Naive thymus-derived CD4-positive, alpha-beta T cell (primary cell): ENCODE measurements around the gene AACS. TPM values are rescaled to one million over a fixed set of nuclear protein-coding genes. Genes with fewer than 3 reads are reported as not detected.
"Not testable (repeated sequence)": the region's sequence is repeated elsewhere in the genome, so short reads cannot be mapped to it uniquely, and the experiment has no call there.

Experiments
- ATAC-seq: fragments of 150-1000 bp; cut with Tn5 transposase; 2 replicates; pipeline ENCODE4 v1.10.0; 2021; ENCODE audit warnings: mild to moderate bottlenecking, moderate library complexity
- CTCF ChIA-PET: fragments of 350-600 bp; sonication (Branson Sonifier 250); formaldehyde crosslinking; loops from one replicate; lab custom pipeline; 2021; ENCODE audit warnings: antibody characterized with exemption; lab: Charles Lee
- POLR2A ChIA-PET: fragments of 350-600 bp; sonication (Branson Sonifier 250); formaldehyde crosslinking; loops from one replicate; lab custom pipeline; 2021; ENCODE audit warnings: antibody characterized with exemption, inconsistent platforms; lab: Charles Lee
- DNase-seq, 9 donors: peaks; one replicate each; pipeline versions ENCODE4 v3.0.0 to v3.0.0-alpha.2; 2020 to 2022; ENCODE audit warnings: mixed read lengths in 1 of 9
- H3K27ac ChIP-seq: one replicate; pipeline ENCODE4 v1.7.0; 2013; ENCODE audit warnings: mild to moderate bottlenecking, low read depth, low read length, moderate library complexity
- H3K27me3 ChIP-seq, 2 donors: one replicate each; pipeline ENCODE4 v1.7.0; 2013; ENCODE audit warnings: low read length in 2 of 2, mild to moderate bottlenecking in 2 of 2, moderate library complexity in 2 of 2; ENCODE audit not compliant: control insufficient read depth in 2 of 2, insufficient read depth in 2 of 2
- H3K36me3 ChIP-seq, 3 experiments: 1 replicate in 2 of 3; 2 replicates in 1 of 3; pipeline ENCODE4 v1.7.0; 2013; ENCODE audit warnings: low read length in 3 of 3, mild to moderate bottlenecking in 3 of 3, moderate library complexity in 1 of 3; ENCODE audit not compliant: insufficient read depth in 3 of 3, control insufficient read depth in 2 of 3
- H3K4me1 ChIP-seq, 2 donors: one replicate each; pipeline ENCODE4 v1.7.0; 2013; ENCODE audit warnings: low read length in 2 of 2, mild to moderate bottlenecking in 2 of 2, moderate library complexity in 1 of 2; ENCODE audit not compliant: control insufficient read depth in 2 of 2, insufficient read depth in 2 of 2
- H3K4me3 ChIP-seq: 2 replicates; pipeline ENCODE4 v1.7.0; 2013; ENCODE audit warnings: mild to moderate bottlenecking, low read length
- H3K9me3 ChIP-seq, 3 experiments: 1 replicate in 2 of 3; 2 replicates in 1 of 3; pipeline ENCODE4 v1.7.0; 2013; ENCODE audit warnings: low read length in 3 of 3; ENCODE audit not compliant: control insufficient read depth in 2 of 3
- H3K27ac Mint-ChIP-seq, 9 donors: one replicate each; pipeline ENCODE4 v1.8.0; 2020 to 2022; ENCODE audit warnings: mixed read lengths in 9 of 9, mild to moderate bottlenecking in 8 of 9, moderate library complexity in 5 of 9, inconsistent platforms in 2 of 9
- H3K27me3 Mint-ChIP-seq, 5 donors: one replicate each; pipeline ENCODE4 v1.8.0; 2021 to 2022; ENCODE audit warnings: mixed read lengths in 5 of 5, mild to moderate bottlenecking in 1 of 5
- H3K36me3 Mint-ChIP-seq, 5 donors: one replicate each; pipeline ENCODE4 v1.8.0; 2020 to 2022; ENCODE audit warnings: mixed read lengths in 5 of 5, mild to moderate bottlenecking in 3 of 5, inconsistent platforms in 1 of 5
- H3K4me1 Mint-ChIP-seq, 7 donors: one replicate each; pipeline ENCODE4 v1.8.0; 2020 to 2022; ENCODE audit warnings: mixed read lengths in 7 of 7, mild to moderate bottlenecking in 3 of 7, inconsistent platforms in 1 of 7
- H3K4me3 Mint-ChIP-seq, 10 donors: one replicate each; pipeline ENCODE4 v1.8.0; 2020 to 2022; ENCODE audit warnings: mild to moderate bottlenecking in 10 of 10, mixed read lengths in 10 of 10, moderate library complexity in 6 of 10, inconsistent platforms in 2 of 10
- H3K9me3 Mint-ChIP-seq, 11 donors: one replicate each; pipeline ENCODE4 v1.8.0; 2020 to 2022; ENCODE audit warnings: mixed read lengths in 11 of 11, mild to moderate bottlenecking in 4 of 11, inconsistent platforms in 1 of 11, moderate library complexity in 1 of 11
- intact Hi-C, 2 donors: fragments of 100-400 bp; cut with micrococcal nuclease; formaldehyde crosslinking; loops; one replicate each; pipeline ENCODE4 v1.15.1; 2023
- polyA plus RNA-seq, 2 donors: library from polyadenylated mRNA; unstranded; fragments of 300-500 nt; fragmentation: Illumina TruSeq; gene quantifications; one replicate each; pipeline ENCODE4 v1.2.3, GENCODE V29; 2021
- total RNA-seq, 6 experiments: library from RNA in 5 of 6; stranded (reverse) in 5 of 6; gene quantifications; 1 replicate in 5 of 6; 2 replicates in 1 of 6; pipeline ENCODE4 v1.2.3 and lab custom pipeline; 2021 to 2026

The AACS gene
- total and polyA plus RNA-seq, 7 experiments from 2014 or later, result 11.6 to 21.7 (median 14.8) TPM

- Histone ChIP-seq H3K4me1 (peaks cover 0 to 5% of the 10 kb centered on the region in 2 donors), H3K4me3 (no peak overlapping the region), H3K36me3 (no peaks in the 10 kb centered on the region), H3K9me3 (no peaks in the 10 kb centered on the region), H3K27me3 (no peaks in the 10 kb centered on the region), H3K27ac (no peak overlapping the region)
- Mint-ChIP-seq H3K27me3 (no peaks in the 10 kb centered on the region), H3K4me3 (peak overlapping the region; percentile 20 to 97 (median 92)), H3K27ac (peak overlapping the region in 1 of 9 donors; percentile 38), H3K4me1 (peaks cover 0 to 11% (median 7%) of the 10 kb centered on the region in 7 donors), H3K36me3 (no peaks in the 10 kb centered on the region), H3K9me3 (no peaks in the 10 kb centered on the region)
- intact Hi-C loops, result no loop called here
- CTCF ChIA-PET, result no interaction called here
- POLR2A ChIA-PET, result interaction anchor here (0.9 to 2.2 kb wide), 2 partner anchors 9 to 14 kb away, joined by 3 to 17 read pairs; partner anchors contain the start of gene AACS
- ATAC-seq (no peak), DNase-seq (no peak)
Measured at GRCh38 chr12:125050868-125051267, 14.4 kb upstream of the AACS start.

GRCh38 chr12:125053821-125054220 is 11.4 kb upstream of the AACS start:
- ATAC-seq, result no peak
- intact Hi-C loops, result no loop called here
- H3K4me1 Mint-ChIP-seq, result peaks cover 0 to 11% (median 7%) of the 10 kb centered on the region in 7 donors
- DNase-seq, result no peak
- no peaks in the 10 kb centered on the region for H3K36me3 ChIP-seq
- no peak overlapping the region for H3K4me3 Mint-ChIP-seq
- H3K27me3 Mint-ChIP-seq, result peaks cover 0 to 15% (median 11%) of the 10 kb centered on the region in 5 donors
- ChIA-PET CTCF (no interaction called here), POLR2A (no interaction called here)
- H3K9me3 ChIP-seq, result no peaks in the 10 kb centered on the region
- H3K36me3 Mint-ChIP-seq, result no peaks in the 10 kb centered on the region
- no peak overlapping the region for H3K27ac ChIP-seq
- H3K4me1 ChIP-seq, result peaks cover 0 to 5% of the 10 kb centered on the region in 2 donors
- H3K4me3 ChIP-seq, result no peak overlapping the region
- H3K27ac Mint-ChIP-seq, result no peak overlapping the region
- H3K9me3 Mint-ChIP-seq, result no peaks in the 10 kb centered on the region
- no peaks in the 10 kb centered on the region for H3K27me3 ChIP-seq

- POLR2A ChIA-PET, result interaction anchor here (0.6 kb wide), 1 partner anchor 45 kb away, joined by 3 read pairs; no protein-coding TSS in a partner anchor
Measured at GRCh38 chr12:125055591-125055990, 9.6 kb upstream of the AACS start.

GRCh38 chr12:125056306-125056705 is 8.9 kb upstream of the AACS start:
- intact Hi-C loops, result no loop called here
- Histone ChIP-seq H3K27me3 (no peaks in the 10 kb centered on the region), H3K27ac (no peak overlapping the region), H3K4me1 (no peaks in the 10 kb centered on the region), H3K9me3 (no peaks in the 10 kb centered on the region), H3K36me3 (no peaks in the 10 kb centered on the region), H3K4me3 (no peak overlapping the region)
- ATAC-seq (no peak), DNase-seq (no peak)
- Mint-ChIP-seq H3K36me3 (no peaks in the 10 kb centered on the region), H3K4me1 (no peaks in the 10 kb centered on the region), H3K4me3 (no peak overlapping the region), H3K27ac (no peak overlapping the region), H3K9me3 (no peaks in the 10 kb centered on the region), H3K27me3 (peaks cover 0 to 22% (median 12%) of the 10 kb centered on the region in 5 donors)
- ChIA-PET POLR2A (no interaction called here), CTCF (no interaction called here)

More at GRCh38 chr12:125055591-125055990, 9.6 kb upstream of the AACS start:
- ATAC-seq, result no peak
- DNase-seq, result no peak
- no peak overlapping the region for H3K27ac Mint-ChIP-seq
- H3K36me3 Mint-ChIP-seq, result no peaks in the 10 kb centered on the region
- Histone ChIP-seq H3K4me1 (no peaks in the 10 kb centered on the region), H3K9me3 (no peaks in the 10 kb centered on the region), H3K27ac (no peak overlapping the region), H3K36me3 (no peaks in the 10 kb centered on the region), H3K4me3 (no peak overlapping the region), H3K27me3 (no peaks in the 10 kb centered on the region)
- H3K27me3 Mint-ChIP-seq, result peaks cover 0 to 22% (median 12%) of the 10 kb centered on the region in 5 donors
- CTCF ChIA-PET, result no interaction called here
- no peaks in the 10 kb centered on the region for H3K9me3 Mint-ChIP-seq
- intact Hi-C loops, result no loop called here
- H3K4me1 Mint-ChIP-seq, result peaks cover 0 to under 1% (median 0%) of the 10 kb centered on the region in 7 donors
- no peak overlapping the region for H3K4me3 Mint-ChIP-seq

GRCh38 chr12:125057708-125058107 is 7.5 kb upstream of the AACS start:
- H3K4me3 Mint-ChIP-seq, result no peak overlapping the region
- ChIA-PET CTCF (no interaction called here), POLR2A (no interaction called here)
- no peaks in the 10 kb centered on the region for H3K27me3 ChIP-seq
- H3K27me3 Mint-ChIP-seq, result peaks cover 5 to 22% (median 12%) of the 10 kb centered on the region in 5 donors
- H3K9me3 ChIP-seq, result no peaks in the 10 kb centered on the region
- ATAC-seq, result no peak
- peaks cover 0 to 5% (median 0%) of the 10 kb centered on the region in 11 donors for H3K9me3 Mint-ChIP-seq
- H3K4me1 ChIP-seq, result no peaks in the 10 kb centered on the region
- H3K4me3 ChIP-seq, result no peak overlapping the region
- H3K27ac Mint-ChIP-seq, result no peak overlapping the region
- intact Hi-C loops, result no loop called here
- H3K36me3 Mint-ChIP-seq, result peaks cover 0 to 2% (median 0%) of the 10 kb centered on the region in 5 donors
- DNase-seq, result no peak
- H3K36me3 ChIP-seq, result no peaks in the 10 kb centered on the region
- H3K4me1 Mint-ChIP-seq, result no peaks in the 10 kb centered on the region
- no peak overlapping the region for H3K27ac ChIP-seq

- DNase-seq, result no peak
- ChIA-PET POLR2A (interaction anchor here (0.7 to 1.0 kb wide), 2 partner anchors 11 to 195 kb away, joined by 4 read pairs; no protein-coding TSS in a partner anchor), CTCF (no interaction called here)
- H3K27ac Mint-ChIP-seq, result no peak overlapping the region
- H3K27me3 ChIP-seq, result no peaks in the 10 kb centered on the region
- no peak overlapping the region for H3K4me3 ChIP-seq
- H3K4me3 Mint-ChIP-seq, result no peak overlapping the region
- no peaks in the 10 kb centered on the region for H3K9me3 ChIP-seq
- intact Hi-C loops, result no loop called here
- H3K9me3 Mint-ChIP-seq, result peaks cover 0 to 5% (median 0%) of the 10 kb centered on the region in 11 donors
- H3K27ac ChIP-seq, result no peak overlapping the region
- H3K27me3 Mint-ChIP-seq, result peaks cover 5 to 31% (median 14%) of the 10 kb centered on the region in 5 donors
- peaks cover 0 to 13% (median 11%) of the 10 kb centered on the region in 7 donors for H3K4me1 Mint-ChIP-seq
- H3K36me3 ChIP-seq, result peaks cover 0 to 4% (median 0%) of the 10 kb centered on the region in 3 experiments
- no peaks in the 10 kb centered on the region for H3K4me1 ChIP-seq
- H3K36me3 Mint-ChIP-seq, result peaks cover 0 to 2% (median 0%) of the 10 kb centered on the region in 5 donors
- no peak for ATAC-seq
Measured at GRCh38 chr12:125061229-125061628, 4.0 kb upstream of the AACS start.

GRCh38 chr12:125063522-125063921 is 1.7 kb upstream of the AACS start:
- H3K9me3 ChIP-seq, H3K27ac ChIP-seq, DNase-seq, H3K4me1 ChIP-seq, CTCF ChIA-PET, H3K4me3 ChIP-seq, intact Hi-C loops, H3K27me3 ChIP-seq, H3K36me3 ChIP-seq, H3K36me3 Mint-ChIP-seq, H3K27ac Mint-ChIP-seq, ATAC-seq, H3K9me3 Mint-ChIP-seq: not testable (repeated sequence)
- Mint-ChIP-seq H3K4me3 (peak overlapping the region in 6 of 10 donors; percentile 9 to 92 (median 40)), H3K4me1 (peaks cover 9 to 25% (median 20%) of the 10 kb centered on the region in 7 donors), H3K27me3 (peaks cover 0 to 26% (median 6%) of the 10 kb centered on the region in 5 donors)
- POLR2A ChIA-PET, result interaction anchor here (0.9 to 2.1 kb wide), 3 partner anchors 10 to 70 kb away, joined by 3 to 7 read pairs (median 3); partner anchors contain the start of gene BRI3BP
